ENCODE measurements around the gene BCL11A. TPM values are rescaled to one million over a fixed set of nuclear protein-coding genes. Genes with fewer than 3 reads are reported as not detected.

BCL11A gene
- total RNA-seq, 1 donor from 2014 or later, result 29.8 TPM

DNA sequence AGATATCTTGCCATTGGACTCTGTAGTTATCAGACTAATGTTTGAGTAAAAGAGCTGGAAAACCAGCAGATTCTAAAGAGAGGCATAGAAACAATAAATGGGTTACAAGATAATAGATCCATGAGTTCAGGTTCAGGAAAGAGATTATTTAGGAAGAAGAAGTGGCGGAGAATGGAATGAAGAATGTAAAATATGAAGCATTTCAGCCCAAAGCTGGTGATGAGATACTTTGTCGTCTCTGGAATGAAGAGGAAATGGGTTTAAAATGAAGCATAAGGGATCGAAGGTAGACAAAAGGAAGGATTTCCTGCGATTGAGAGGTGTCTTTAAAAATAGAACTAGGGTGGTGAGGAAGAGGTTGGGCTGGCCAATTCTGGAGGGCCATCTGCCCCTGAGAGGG, 36.6 kb downstream of the BCL11A start:
- H3K27ac Mint-ChIP-seq (ENCODE audit: unreplicated experiment), result peak overlapping the region; percentile 100

GRCh38 chr2:60516383-60516811, 37.1 kb downstream of the BCL11A start:
- peak overlapping the region; percentile 32 for H3K4me3 ChIP-seq (ENCODE audit: insufficient read depth, low read depth, low read length)
- H3K27me3 ChIP-seq (ENCODE audit: insufficient read depth, low read length), result no peaks in the 10 kb centered on the region
- Mint-ChIP-seq H3K36me3 (ENCODE audit: low read depth, unreplicated experiment) (peaks cover 16% of the 10 kb centered on the region), H3K4me1 (ENCODE audit: low read depth, unreplicated experiment) (peaks cover 61% of the 10 kb centered on the region), H3K27me3 (ENCODE audit: low read depth, unreplicated experiment) (no peaks in the 10 kb centered on the region), H3K4me3 (ENCODE audit: unreplicated experiment) (peak overlapping the region; percentile 66), H3K27ac (ENCODE audit: unreplicated experiment) (peak overlapping the region; percentile 100), H3K9me3 (ENCODE audit: unreplicated experiment) (peaks cover 2% of the 10 kb centered on the region)
- H3K36me3 ChIP-seq (ENCODE audit: insufficient read depth, low read length), result no peaks in the 10 kb centered on the region
- no peaks in the 10 kb centered on the region for H4K20me1 ChIP-seq (ENCODE audit: insufficient read depth, low read length)
- FAIRE-seq (peak; percentile 98), DNase-seq (ENCODE audit: low read depth) (peak; percentile 93)
- peak overlapping the region; percentile 100 for H3K27ac ChIP-seq (ENCODE audit: low read depth, low read length)
- peak overlapping the region; percentile 85 for H3K4me2 ChIP-seq (ENCODE audit: low read length)
- H2AFZ ChIP-seq (ENCODE audit: low read depth, low read length), result peak overlapping the region; percentile 89
- peak overlapping the region; percentile 88 for H3K9ac ChIP-seq (ENCODE audit: low read length)
- H3K9me3 ChIP-seq (ENCODE audit: insufficient read depth, low read depth, low read length), result no peaks in the 10 kb centered on the region
- TF ChIP-seq, protein P1, sequence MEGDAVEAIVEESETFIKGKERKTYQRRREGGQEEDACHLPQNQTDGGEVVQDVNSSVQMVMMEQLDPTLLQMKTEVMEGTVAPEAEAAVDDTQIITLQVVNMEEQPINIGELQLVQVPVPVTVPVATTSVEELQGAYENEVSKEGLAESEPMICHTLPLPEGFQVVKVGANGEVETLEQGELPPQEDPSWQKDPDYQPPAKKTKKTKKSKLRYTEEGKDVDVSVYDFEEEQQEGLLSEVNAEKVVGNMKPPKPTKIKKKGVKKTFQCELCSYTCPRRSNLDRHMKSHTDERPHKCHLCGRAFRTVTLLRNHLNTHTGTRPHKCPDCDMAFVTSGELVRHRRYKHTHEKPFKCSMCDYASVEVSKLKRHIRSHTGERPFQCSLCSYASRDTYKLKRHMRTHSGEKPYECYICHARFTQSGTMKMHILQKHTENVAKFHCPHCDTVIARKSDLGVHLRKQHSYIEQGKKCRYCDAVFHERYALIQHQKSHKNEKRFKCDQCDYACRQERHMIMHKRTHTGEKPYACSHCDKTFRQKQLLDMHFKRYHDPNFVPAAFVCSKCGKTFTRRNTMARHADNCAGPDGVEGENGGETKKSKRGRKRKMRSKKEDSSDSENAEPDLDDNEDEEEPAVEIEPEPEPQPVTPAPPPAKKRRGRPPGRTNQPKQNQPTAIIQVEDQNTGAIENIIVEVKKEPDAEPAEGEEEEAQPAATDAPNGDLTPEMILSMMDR (IDR thresholded peaks at IDR 0.05; ENCODE audit: insufficient read depth, low read depth, low read length), result no peak
- TF ChIP-seq EZH2 (IDR thresholded peaks at IDR 0.05; ENCODE audit: insufficient read depth, low read length), result no peak
- H3K79me2 ChIP-seq (ENCODE audit: insufficient read depth, low read length), result peaks cover 29% of the 10 kb centered on the region
- peaks cover 47% of the 10 kb centered on the region for H3K4me1 ChIP-seq (ENCODE audit: insufficient read depth, low read length)

More for the DNA sequence above, 36.6 kb downstream of the BCL11A start:
- TF ChIP-seq, protein P1 (IDR thresholded peaks at IDR 0.05; ENCODE audit: insufficient read depth, low read depth, low read length), result no peak
- Histone ChIP-seq H3K27me3 (ENCODE audit: insufficient read depth, low read length) (no peaks in the 10 kb centered on the region), H3K27ac (ENCODE audit: low read depth, low read length) (peak overlapping the region; percentile 100), H3K79me2 (ENCODE audit: insufficient read depth, low read length) (peaks cover 31% of the 10 kb centered on the region), H3K4me2 (ENCODE audit: low read length) (peak overlapping the region; percentile 85), H3K9ac (ENCODE audit: low read length) (peak overlapping the region; percentile 88), H3K9me3 (ENCODE audit: insufficient read depth, low read depth, low read length) (no peaks in the 10 kb centered on the region), H2AFZ (ENCODE audit: low read depth, low read length) (peak overlapping the region; percentile 89), H3K36me3 (ENCODE audit: insufficient read depth, low read length) (no peaks in the 10 kb centered on the region), H4K20me1 (ENCODE audit: insufficient read depth, low read length) (no peaks in the 10 kb centered on the region), H3K4me3 (ENCODE audit: insufficient read depth, low read depth, low read length) (peak overlapping the region; percentile 32), H3K4me1 (ENCODE audit: insufficient read depth, low read length) (peaks cover 47% of the 10 kb centered on the region)
- no peak for FAIRE-seq
- no peak for DNase-seq (ENCODE audit: low read depth)
- no peaks in the 10 kb centered on the region for H3K27me3 Mint-ChIP-seq (ENCODE audit: low read depth, unreplicated experiment)
- H3K4me3 Mint-ChIP-seq (ENCODE audit: unreplicated experiment), result peak overlapping the region; percentile 66
- peaks cover 16% of the 10 kb centered on the region for H3K36me3 Mint-ChIP-seq (ENCODE audit: low read depth, unreplicated experiment)
- peaks cover 2% of the 10 kb centered on the region for H3K9me3 Mint-ChIP-seq (ENCODE audit: unreplicated experiment)
- peaks cover 65% of the 10 kb centered on the region for H3K4me1 Mint-ChIP-seq (ENCODE audit: low read depth, unreplicated experiment)

GRCh38 chr2:60515721-60516226, 37.7 kb downstream of the BCL11A start:
- no peak for TF ChIP-seq EZH2 (IDR thresholded peaks at IDR 0.05; ENCODE audit: insufficient read depth, low read length)
- TF ChIP-seq, protein P1 (IDR thresholded peaks at IDR 0.05; ENCODE audit: insufficient read depth, low read depth, low read length), result peak; percentile 35
- peak overlapping the region; percentile 100 for H3K27ac Mint-ChIP-seq (ENCODE audit: unreplicated experiment)
- peak overlapping the region; percentile 88 for H3K9ac ChIP-seq (ENCODE audit: low read length)

More at GRCh38 chr2:60515721-60516226, 37.7 kb downstream of the BCL11A start:
- DNase-seq (ENCODE audit: low read depth) (peak; percentile 95), FAIRE-seq (peak; percentile 93)
- H3K4me3 Mint-ChIP-seq (ENCODE audit: unreplicated experiment), result peak overlapping the region; percentile 66
- Histone ChIP-seq H3K4me2 (ENCODE audit: low read length) (peak overlapping the region; percentile 85), H2AFZ (ENCODE audit: low read depth, low read length) (peak overlapping the region; percentile 89), H3K27ac (ENCODE audit: low read depth, low read length) (peak overlapping the region; percentile 100), H3K4me1 (ENCODE audit: insufficient read depth, low read length) (peaks cover 45% of the 10 kb centered on the region), H3K36me3 (ENCODE audit: insufficient read depth, low read length) (no peaks in the 10 kb centered on the region), H3K9me3 (ENCODE audit: insufficient read depth, low read depth, low read length) (no peaks in the 10 kb centered on the region), H3K4me3 (ENCODE audit: insufficient read depth, low read depth, low read length) (peak overlapping the region; percentile 32), H3K79me2 (ENCODE audit: insufficient read depth, low read length) (peaks cover 24% of the 10 kb centered on the region), H4K20me1 (ENCODE audit: insufficient read depth, low read length) (no peaks in the 10 kb centered on the region), H3K27me3 (ENCODE audit: insufficient read depth, low read length) (no peaks in the 10 kb centered on the region)
- peaks cover 16% of the 10 kb centered on the region for H3K36me3 Mint-ChIP-seq (ENCODE audit: low read depth, unreplicated experiment)
- H3K9me3 Mint-ChIP-seq (ENCODE audit: unreplicated experiment), result peaks cover 2% of the 10 kb centered on the region
- H3K4me1 Mint-ChIP-seq (ENCODE audit: low read depth, unreplicated experiment), result peaks cover 60% of the 10 kb centered on the region
- H3K27me3 Mint-ChIP-seq (ENCODE audit: low read depth, unreplicated experiment), result no peaks in the 10 kb centered on the region
